GM18870 (cell line): ENCODE measurements around the gene CD99.
"Not testable (repeated sequence)": the region's sequence is repeated elsewhere in the genome, so short reads cannot be mapped to it uniquely, and the experiment has no call there.

Experiments
- ATAC-seq: cut with Tn5 transposase; IDR thresholded peaks from one replicate; pipeline ENCODE4 v1.9.1; 2021; ENCODE audit warnings: moderate library complexity; ENCODE audit not compliant: unreplicated experiment

Gene CD99

DNA sequence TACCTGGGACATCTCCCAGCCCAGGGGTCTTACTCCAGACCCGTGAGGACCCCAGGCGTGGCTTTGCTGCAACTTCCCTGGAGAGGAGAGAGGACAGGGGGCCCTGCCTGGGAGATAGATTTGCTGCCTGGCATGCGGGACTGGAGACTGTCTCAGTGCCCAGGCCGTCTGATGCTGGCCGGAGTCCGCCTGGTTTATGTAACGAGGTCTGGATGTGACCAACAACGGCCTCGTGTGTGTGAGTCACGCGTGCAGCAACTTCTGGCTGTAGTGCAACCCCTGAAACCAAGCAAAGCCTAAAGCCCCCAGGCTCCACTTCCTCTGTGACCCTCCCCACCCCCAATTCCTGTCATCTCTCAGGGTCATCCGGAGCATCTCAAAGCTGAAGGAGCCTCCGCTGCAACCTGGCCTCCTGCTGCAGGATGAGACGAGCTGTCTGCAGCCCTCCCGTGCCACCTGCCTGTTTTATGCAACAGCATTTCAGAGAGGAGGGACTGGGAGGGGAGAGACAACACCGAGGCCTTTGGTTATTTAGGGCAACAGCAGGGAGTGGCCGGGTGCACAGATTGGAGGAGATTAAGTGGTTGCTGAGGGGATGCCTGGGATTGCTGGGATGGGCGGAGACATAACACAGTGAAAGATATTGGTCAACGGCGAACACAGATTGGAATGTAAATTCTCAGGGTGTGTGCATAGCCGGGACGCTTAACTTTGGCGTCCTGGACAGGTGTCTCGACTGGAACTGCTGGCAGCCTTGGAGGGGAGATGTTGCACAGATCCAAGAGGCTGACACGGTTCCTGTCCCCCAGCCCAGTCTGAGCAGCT lies 76.7 kb downstream of the CD99 start:
- no peak for ATAC-seq

DNA sequence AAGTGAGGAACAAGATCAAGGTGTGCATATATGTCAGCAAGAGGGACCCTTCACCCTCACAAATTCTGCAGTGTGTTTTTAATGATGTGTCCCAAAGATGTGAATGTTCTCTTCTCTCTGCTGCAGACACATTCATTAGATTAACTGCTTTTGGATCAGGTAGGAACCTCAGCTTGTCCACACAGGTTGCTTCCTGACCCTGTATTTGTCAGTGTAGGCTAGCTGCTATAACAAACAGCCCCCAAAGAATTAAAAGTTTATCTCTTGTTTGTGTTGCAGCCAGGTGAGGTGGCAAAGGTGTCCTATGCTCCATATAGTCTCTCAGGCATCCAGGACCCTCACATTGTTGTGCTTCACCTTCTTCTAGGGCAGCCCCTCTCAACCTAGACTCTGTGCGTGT lies 78.5 kb downstream of the CD99 start:
- ATAC-seq = no peak

DNA sequence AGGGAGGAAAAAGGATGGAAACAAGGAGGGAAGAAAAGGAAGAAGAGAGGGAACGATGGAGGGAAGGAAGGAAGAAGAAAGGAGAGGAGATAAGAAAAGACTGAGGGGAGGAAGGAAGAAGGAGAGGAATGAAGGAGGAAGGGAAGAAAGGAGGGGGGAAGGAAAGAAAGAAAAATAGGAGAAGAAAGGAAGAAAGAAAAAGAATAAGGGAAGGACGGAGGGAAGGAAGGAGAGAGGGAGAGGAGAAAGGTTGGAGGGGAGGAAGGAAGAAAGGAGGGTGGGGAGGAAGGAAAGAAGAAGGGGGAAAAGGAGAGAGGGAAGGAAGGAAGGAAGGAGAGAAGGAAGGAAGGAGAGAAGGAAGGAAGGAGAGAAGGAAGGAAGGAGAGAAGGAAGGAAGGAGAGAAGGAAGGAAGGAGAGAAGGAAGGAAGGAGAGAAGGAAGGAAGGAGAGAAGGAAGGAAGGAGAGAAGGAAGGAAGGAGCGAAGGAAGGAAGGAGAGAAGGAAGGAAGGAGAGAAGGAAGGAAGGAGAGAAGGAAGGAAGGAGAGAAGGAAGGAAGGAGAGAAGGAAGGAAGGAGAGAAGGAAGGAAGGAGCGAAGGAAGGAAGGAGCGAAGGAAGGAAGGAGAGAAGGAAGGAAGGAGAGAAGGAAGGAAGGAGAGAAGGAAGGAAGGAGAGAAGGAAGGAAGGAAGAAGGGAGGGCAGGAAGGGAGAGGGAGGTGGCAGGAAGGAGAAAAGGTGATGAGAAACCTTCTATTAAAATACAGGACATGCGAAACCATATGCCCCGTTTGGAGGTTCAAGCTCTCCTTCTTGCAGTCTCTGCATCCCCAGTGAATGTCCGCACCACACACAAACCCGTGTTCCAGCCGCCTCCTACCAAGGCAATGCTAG lies 82.3 kb downstream of the CD99 start:
- ATAC-seq = not testable (repeated sequence)

DNA sequence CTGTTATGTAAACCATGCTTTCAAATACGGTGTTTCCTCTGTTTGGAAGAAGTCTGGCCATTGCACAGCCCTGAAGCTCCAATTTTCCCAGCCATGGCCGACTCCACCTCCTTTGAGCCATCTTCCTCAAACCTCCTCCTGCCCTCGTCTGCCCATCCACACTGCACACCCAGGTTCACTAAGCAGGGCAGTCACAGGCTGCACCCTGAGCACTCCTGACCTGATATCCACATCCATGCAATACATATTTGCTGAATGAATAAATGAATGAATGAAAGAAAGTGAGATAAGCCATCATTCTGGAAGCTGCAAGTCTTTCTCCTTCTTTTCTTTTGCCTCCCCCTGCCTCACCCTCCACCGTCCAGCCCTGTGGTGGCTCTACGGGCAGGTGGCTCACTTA lies 83.0 kb downstream of the CD99 start:
- no peak for ATAC-seq

DNA sequence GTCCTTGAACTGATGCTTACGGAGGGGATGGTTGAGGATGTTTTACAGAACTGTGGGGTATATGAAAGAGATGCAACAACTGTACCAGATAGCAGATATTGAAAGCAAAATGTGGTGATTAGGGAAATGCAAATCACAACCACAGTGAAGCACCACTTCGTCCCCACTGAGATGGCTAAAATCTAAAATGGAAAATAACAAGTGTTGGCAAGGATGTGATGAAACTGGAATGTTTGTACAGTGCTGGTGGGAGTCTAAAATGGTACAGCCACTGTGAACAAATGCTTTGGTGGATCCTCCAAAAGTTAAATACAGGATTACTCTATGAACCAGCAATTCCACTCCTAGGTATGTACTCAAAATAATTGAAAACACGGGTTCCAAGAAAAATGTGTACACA lies 83.7 kb downstream of the CD99 start:
- no peak for ATAC-seq

DNA sequence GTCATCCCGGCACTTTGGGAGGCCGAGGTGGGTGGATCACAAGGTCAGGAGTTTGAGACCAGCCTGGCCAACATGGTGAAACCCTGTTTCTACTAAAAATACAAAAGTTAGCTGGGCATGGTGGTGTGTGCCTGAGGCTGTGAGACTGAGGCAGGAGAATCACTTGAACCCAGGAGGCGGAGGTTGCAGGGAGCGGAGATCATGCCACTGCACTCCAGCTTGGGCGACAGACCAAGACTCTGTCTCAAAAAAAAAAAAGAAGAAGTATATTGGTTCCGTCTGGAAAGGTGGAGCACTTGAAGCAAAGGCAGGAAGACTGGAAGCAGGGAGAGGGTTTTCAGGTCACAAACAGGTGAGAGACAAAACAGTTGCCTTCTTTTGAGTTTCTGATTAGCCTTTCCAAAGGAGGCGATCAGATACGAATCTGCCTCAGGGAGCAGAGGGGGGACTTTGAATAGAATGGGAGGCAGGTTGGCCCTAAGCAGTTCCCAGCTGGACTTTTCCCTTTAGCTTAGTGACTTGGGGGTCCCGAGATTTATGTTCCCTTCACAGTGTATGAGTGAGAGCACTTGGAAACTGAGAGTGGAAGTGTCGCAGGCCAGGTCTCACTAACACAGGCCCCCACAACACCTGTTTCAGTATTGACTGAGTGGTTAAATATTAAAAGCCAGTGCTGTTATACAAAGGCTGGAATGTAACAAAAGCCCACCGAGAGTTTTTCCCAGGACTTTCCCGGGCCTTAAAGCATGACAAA lies 89.6 kb downstream of the CD99 start:
- not testable (repeated sequence) for ATAC-seq

DNA sequence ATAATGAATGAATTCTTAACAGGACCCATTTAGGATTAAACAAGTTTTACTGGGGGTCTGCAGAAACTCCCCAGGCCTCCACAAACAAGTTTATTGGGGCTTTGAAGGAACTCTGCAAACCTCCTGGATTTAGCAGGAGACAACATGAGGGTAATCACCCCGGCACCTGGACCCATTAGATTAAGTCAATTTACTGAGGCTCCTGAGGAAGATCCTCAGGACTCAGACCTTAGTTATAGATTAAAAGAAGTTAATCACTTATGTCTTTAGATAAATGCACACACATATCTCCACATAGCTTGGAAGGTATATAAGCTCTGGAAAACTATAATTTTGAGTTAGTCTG lies 90.1 kb downstream of the CD99 start:
- ATAC-seq = no peak

DNA sequence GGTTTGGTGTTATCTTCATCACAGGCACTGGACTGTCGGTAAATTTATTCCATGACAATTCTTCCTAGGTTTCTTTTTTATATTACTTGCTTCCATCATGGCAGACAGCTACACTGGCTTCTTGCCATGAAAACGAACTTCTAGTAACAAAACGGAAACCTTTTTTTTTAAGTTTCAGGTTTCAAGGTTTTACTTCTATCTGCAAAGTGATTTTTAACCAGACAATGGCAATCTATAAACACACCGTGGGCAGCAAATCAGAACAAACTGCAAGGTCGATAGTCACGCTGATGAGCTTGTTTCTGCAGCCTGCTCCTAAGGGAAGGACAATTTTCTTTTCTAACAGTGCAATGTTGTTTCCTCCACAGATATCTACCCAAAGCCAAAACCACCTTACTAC lies 90.6 kb downstream of the CD99 start:
- no peak for ATAC-seq

DNA sequence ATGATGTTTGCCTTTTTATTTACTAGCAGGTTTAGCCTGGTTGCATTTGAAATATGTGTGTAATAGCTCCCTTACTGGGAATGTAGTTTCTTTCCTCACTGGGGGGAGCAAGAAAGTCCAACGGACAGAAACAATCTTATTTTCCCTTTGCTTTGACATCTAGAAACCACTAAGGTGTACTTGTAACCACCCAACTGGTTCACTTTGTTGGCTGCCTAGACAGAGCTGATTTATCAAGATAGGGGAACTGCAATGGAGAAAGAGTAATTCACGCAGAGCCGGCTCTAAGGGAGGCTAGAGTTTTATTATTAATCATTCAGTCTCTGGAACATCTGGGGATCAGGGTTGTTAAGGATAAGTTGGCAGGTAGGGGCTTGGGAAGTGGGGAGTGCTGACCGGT lies 91.1 kb downstream of the CD99 start:
- no peak for ATAC-seq

DNA sequence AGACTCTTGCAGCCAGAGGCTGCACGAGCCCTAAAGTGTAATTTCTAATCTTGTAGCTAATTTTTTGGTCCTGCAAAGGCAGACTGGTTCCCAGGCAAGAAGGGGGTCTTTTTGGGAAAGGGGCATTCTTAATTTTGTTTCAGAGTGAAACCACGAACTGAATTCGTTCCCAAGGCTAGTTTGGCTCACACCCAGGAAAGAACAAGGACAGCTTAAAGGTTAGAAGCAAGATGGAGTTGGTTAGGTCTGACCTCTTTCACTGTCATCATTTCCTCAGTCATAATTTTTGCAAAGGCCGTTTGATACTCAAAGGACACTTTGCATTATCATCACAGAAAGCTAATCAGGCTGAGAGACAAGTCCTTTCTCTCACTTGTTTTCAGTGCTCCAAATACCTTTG lies 91.7 kb downstream of the CD99 start:
- ATAC-seq = no peak

DNA sequence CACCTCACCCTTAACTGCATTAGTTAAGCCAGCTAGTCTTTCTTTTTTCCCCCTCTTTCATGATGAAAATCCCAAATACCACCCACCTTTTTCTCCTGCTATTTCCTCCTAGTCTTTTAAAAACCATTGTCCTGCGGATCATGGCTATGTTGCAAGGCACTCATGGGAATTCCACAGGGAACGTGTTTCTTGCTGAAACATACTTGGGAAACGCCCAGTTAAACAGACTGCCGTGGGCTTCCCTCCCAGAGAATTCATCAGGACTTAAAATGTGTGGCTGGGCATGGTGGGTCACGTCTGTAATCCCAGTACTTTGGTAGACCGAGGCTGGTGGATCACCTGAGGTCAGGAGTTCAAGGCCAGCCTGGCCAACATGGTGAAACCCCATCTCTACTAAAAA lies 92.9 kb downstream of the CD99 start:
- no peak for ATAC-seq

DNA sequence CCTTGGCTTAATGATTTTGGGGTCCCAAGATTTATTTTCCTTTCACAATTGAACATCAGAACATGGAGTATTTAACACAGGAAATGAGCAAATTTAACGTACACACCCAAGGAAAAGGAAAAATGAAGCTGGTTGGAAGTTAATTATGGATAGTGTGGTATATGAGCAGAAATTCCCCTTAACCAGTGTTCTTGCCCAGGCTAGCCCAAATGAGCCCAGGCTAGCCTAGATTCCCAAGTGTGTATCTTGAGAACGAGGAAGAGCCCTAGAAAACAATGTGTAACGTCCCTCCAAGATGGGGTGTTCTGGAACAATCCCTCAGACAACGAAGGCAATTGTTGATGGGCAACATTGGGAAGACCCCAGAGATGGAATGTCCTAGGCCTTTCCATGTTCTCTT lies 94.4 kb downstream of the CD99 start:
- ATAC-seq = no peak

DNA sequence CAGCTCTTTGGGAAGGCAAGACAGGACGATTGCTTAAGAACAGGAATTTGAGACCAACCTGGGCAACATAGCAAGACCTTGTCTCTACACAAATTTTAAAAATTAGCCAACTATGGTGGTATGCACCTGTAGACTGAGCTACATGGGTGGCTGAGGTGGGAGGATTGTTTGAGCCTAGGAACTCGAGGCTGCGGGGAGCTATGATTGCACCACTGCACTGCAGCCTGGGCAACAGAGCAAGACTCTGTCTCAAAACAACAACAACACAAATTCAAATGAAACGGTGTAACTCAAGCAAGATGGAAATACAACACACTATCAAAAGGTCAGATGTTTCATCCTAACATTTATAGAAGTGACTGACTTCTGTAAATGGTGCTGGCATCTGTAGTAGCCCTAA lies 97.9 kb downstream of the CD99 start:
- no peak for ATAC-seq

DNA sequence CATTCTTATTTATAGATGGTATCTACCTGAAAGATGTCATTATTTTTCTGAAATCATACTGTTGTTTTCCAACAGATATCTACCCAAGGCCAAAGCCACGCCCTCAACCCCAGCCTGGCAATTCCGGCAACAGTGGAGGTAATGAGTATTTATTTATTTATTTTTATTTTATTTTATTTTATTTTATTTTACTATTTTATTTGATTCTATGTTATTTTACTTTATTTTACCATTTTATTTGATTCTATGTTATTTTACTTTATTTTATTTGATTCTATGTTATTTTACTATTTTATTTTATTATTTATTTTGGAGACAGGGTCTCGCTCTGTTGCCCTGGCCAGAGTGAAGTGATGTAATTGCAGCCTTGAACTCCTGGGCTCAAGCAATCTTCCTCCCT lies 98.5 kb downstream of the CD99 start:
- no peak for ATAC-seq
